SK-N-SH treated with all-trans-retinoic acid at 6 μM for 48 hours (cell line): Measurements from ENCODE around the gene LEUTX.
A peak's percentile ranks its signal among the peaks of the same experiment; 100 is the strongest.

Experiments used
- ATAC-seq: fragments of 200-7000 bp; cut with Tn5 transposase; 3 replicates; pipeline ENCODE4 v1.9.1; 2020; ENCODE audit warnings: mild to moderate bottlenecking, moderate library complexity
- ARNTL ChIP-seq: fragments of 450-650 bp; formaldehyde crosslinking; IDR thresholded peaks from 2 replicates; pipeline ENCODE4 v1.5.0; 2020; ENCODE audit warnings: low read depth, mild to moderate bottlenecking, moderate library complexity, borderline replicate concordance
- BACH2 ChIP-seq: fragments of 250-450 bp; sonication (Bioruptor Pico); IDR thresholded peaks from 2 replicates; pipeline ENCODE4 v1.9.0; 2021; ENCODE audit warnings: mild to moderate bottlenecking, borderline replicate concordance
- CREB5 ChIP-seq: fragments of 250-450 bp; sonication (Bioruptor Pico); IDR thresholded peaks from 2 replicates; pipeline ENCODE4 v1.5.1; 2020; ENCODE audit warnings: low read depth, mild to moderate bottlenecking, moderate library complexity
- CSDC2 ChIP-seq: fragments of 250-450 bp; sonication (Bioruptor Pico); IDR thresholded peaks from 2 replicates; pipeline ENCODE4 v1.5.0; 2020; ENCODE audit warnings: mild to moderate bottlenecking, moderate library complexity
- ESRRG ChIP-seq: fragments of 250-450 bp; sonication (Bioruptor Pico); IDR thresholded peaks from 2 replicates; pipeline ENCODE4 v1.6.1; 2021; ENCODE audit warnings: mild to moderate bottlenecking
- GLIS3 ChIP-seq: fragments of 250-450 bp; sonication (Bioruptor Pico); IDR thresholded peaks from 2 replicates; pipeline ENCODE4 v1.5.0; 2020; ENCODE audit warnings: mild to moderate bottlenecking, moderate library complexity
- OSR1 ChIP-seq: fragments of 250-450 bp; sonication (Bioruptor Pico); IDR thresholded peaks from 2 replicates; pipeline ENCODE4 v1.8.0; 2022; ENCODE audit warnings: moderate library complexity, mild to moderate bottlenecking, inconsistent platforms
- PPARA ChIP-seq: fragments of 250-450 bp; sonication (Bioruptor Pico); IDR thresholded peaks from 2 replicates; pipeline ENCODE4 v1.5.0; 2020; ENCODE audit warnings: mild to moderate bottlenecking, borderline replicate concordance
- RARB ChIP-seq: fragments of 250-450 bp; sonication (Bioruptor Pico); IDR thresholded peaks from 2 replicates; pipeline ENCODE4 v1.8.0; 2021; ENCODE audit warnings: mild to moderate bottlenecking, moderate library complexity
- SNAI2 ChIP-seq: fragments of 250-450 bp; sonication (Bioruptor Pico); IDR thresholded peaks from 2 replicates; pipeline ENCODE4 v1.5.0; 2020; ENCODE audit warnings: mild to moderate bottlenecking, moderate library complexity
- TCF4 ChIP-seq: fragments of 250-450 bp; sonication (Bioruptor Pico); IDR thresholded peaks from 2 replicates; pipeline ENCODE4 v1.8.0; 2021; ENCODE audit warnings: mild to moderate bottlenecking, moderate library complexity, borderline replicate concordance
- TOX ChIP-seq: fragments of 250-450 bp; sonication (Bioruptor Pico); IDR thresholded peaks from 2 replicates; pipeline ENCODE4 v1.8.0; 2021; ENCODE audit warnings: mild to moderate bottlenecking, moderate library complexity, borderline replicate concordance
- ZC3H10 ChIP-seq: fragments of 250-450 bp; sonication (Bioruptor Pico); IDR thresholded peaks from 2 replicates; pipeline ENCODE4 v1.5.1; 2021; ENCODE audit warnings: mild to moderate bottlenecking, moderate library complexity
- ZFP3 ChIP-seq: fragments of 250-450 bp; sonication (Bioruptor Pico); IDR thresholded peaks from 2 replicates; pipeline ENCODE4 v1.5.0; 2020; ENCODE audit warnings: mild to moderate bottlenecking, moderate library complexity
- ZFP30 ChIP-seq: fragments of 450-650 bp; formaldehyde crosslinking; IDR thresholded peaks from 2 replicates; pipeline ENCODE4 v1.5.0; 2022; ENCODE audit warnings: mild to moderate bottlenecking, moderate library complexity
- ZNF565 ChIP-seq: fragments of 450-650 bp; formaldehyde crosslinking; conservative IDR thresholded peaks from 2 replicates; pipeline ENCODE4 v1.5.0; 2020; ENCODE audit warnings: low read depth, mild to moderate bottlenecking, moderate library complexity
- ZNF70 ChIP-seq: fragments of 450-650 bp; formaldehyde crosslinking; IDR thresholded peaks from 2 replicates; pipeline ENCODE4 v1.5.0; 2020; ENCODE audit warnings: mild to moderate bottlenecking, moderate library complexity
- ZNF8 ChIP-seq: fragments of 450-650 bp; formaldehyde crosslinking; IDR thresholded peaks from 2 replicates; pipeline ENCODE4 v1.5.0; 2020; ENCODE audit warnings: mild to moderate bottlenecking, moderate library complexity
- TF ChIP-seq, protein P1 (sequence below): fragments of 250-450 bp; sonication (Bioruptor Pico); IDR thresholded peaks from 2 replicates; pipeline ENCODE4 v1.8.0; 2020; ENCODE audit warnings: mild to moderate bottlenecking, moderate library complexity, borderline replicate concordance
- TF ChIP-seq, protein P2 (sequence below): fragments of 250-450 bp; sonication (Bioruptor Pico); IDR thresholded peaks from 2 replicates; pipeline ENCODE4 v1.5.1; 2021; ENCODE audit warnings: mild to moderate bottlenecking, moderate library complexity
- TF ChIP-seq, protein P3 (sequence below): fragments of 250-450 bp; sonication (Bioruptor Pico); IDR thresholded peaks from 2 replicates; pipeline ENCODE4 v1.8.0; 2021; ENCODE audit warnings: low read depth, mild to moderate bottlenecking, moderate library complexity, borderline replicate concordance
- TF ChIP-seq, protein P4 (sequence below): fragments of 250-450 bp; sonication (Bioruptor Pico); IDR thresholded peaks from 2 replicates; pipeline ENCODE4 v1.5.0; 2020; ENCODE audit warnings: mild to moderate bottlenecking, moderate library complexity

The LEUTX gene

GRCh38 chr19:39788244-39788643 is 9.6 kb downstream of the LEUTX start:
- TF ChIP-seq ARNTL (CRISPR knock-in tag): no peak
- TF ChIP-seq, protein P1, sequence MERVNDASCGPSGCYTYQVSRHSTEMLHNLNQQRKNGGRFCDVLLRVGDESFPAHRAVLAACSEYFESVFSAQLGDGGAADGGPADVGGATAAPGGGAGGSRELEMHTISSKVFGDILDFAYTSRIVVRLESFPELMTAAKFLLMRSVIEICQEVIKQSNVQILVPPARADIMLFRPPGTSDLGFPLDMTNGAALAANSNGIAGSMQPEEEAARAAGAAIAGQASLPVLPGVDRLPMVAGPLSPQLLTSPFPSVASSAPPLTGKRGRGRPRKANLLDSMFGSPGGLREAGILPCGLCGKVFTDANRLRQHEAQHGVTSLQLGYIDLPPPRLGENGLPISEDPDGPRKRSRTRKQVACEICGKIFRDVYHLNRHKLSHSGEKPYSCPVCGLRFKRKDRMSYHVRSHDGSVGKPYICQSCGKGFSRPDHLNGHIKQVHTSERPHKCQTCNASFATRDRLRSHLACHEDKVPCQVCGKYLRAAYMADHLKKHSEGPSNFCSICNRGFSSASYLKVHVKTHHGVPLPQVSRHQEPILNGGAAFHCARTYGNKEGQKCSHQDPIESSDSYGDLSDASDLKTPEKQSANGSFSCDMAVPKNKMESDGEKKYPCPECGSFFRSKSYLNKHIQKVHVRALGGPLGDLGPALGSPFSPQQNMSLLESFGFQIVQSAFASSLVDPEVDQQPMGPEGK (CRISPR knock-in tag): no peak
- no peak for TF ChIP-seq ZNF8 (CRISPR knock-in tag)
- no peak for TF ChIP-seq ZC3H10 (CRISPR knock-in tag)
- TF ChIP-seq ESRRG (CRISPR knock-in tag): no peak
- TF ChIP-seq PPARA: no peak
- TF ChIP-seq RARB: no peak
- no peak for TF ChIP-seq OSR1
- TF ChIP-seq BACH2 (CRISPR knock-in tag): no peak
- TF ChIP-seq, protein P2, sequence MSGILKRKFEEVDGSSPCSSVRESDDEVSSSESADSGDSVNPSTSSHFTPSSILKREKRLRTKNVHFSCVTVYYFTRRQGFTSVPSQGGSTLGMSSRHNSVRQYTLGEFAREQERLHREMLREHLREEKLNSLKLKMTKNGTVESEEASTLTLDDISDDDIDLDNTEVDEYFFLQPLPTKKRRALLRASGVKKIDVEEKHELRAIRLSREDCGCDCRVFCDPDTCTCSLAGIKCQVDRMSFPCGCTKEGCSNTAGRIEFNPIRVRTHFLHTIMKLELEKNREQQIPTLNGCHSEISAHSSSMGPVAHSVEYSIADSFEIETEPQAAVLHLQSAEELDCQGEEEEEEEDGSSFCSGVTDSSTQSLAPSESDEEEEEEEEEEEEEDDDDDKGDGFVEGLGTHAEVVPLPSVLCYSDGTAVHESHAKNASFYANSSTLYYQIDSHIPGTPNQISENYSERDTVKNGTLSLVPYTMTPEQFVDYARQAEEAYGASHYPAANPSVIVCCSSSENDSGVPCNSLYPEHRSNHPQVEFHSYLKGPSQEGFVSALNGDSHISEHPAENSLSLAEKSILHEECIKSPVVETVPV (CRISPR knock-in tag): no peak
- TF ChIP-seq, protein P3, sequence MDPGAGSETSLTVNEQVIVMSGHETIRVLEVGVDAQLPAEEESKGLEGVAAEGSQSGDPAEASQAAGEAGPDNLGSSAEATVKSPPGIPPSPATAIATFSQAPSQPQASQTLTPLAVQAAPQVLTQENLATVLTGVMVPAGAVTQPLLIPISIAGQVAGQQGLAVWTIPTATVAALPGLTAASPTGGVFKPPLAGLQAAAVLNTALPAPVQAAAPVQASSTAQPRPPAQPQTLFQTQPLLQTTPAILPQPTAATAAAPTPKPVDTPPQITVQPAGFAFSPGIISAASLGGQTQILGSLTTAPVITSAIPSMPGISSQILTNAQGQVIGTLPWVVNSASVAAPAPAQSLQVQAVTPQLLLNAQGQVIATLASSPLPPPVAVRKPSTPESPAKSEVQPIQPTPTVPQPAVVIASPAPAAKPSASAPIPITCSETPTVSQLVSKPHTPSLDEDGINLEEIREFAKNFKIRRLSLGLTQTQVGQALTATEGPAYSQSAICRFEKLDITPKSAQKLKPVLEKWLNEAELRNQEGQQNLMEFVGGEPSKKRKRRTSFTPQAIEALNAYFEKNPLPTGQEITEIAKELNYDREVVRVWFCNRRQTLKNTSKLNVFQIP (CRISPR knock-in tag): no peak
- TF ChIP-seq ZNF70 (CRISPR knock-in tag): no peak
- TF ChIP-seq CREB5: no peak
- TF ChIP-seq, protein P4, sequence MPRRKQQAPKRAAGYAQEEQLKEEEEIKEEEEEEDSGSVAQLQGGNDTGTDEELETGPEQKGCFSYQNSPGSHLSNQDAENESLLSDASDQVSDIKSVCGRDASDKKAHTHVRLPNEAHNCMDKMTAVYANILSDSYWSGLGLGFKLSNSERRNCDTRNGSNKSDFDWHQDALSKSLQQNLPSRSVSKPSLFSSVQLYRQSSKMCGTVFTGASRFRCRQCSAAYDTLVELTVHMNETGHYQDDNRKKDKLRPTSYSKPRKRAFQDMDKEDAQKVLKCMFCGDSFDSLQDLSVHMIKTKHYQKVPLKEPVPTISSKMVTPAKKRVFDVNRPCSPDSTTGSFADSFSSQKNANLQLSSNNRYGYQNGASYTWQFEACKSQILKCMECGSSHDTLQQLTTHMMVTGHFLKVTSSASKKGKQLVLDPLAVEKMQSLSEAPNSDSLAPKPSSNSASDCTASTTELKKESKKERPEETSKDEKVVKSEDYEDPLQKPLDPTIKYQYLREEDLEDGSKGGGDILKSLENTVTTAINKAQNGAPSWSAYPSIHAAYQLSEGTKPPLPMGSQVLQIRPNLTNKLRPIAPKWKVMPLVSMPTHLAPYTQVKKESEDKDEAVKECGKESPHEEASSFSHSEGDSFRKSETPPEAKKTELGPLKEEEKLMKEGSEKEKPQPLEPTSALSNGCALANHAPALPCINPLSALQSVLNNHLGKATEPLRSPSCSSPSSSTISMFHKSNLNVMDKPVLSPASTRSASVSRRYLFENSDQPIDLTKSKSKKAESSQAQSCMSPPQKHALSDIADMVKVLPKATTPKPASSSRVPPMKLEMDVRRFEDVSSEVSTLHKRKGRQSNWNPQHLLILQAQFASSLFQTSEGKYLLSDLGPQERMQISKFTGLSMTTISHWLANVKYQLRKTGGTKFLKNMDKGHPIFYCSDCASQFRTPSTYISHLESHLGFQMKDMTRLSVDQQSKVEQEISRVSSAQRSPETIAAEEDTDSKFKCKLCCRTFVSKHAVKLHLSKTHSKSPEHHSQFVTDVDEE (CRISPR knock-in tag): no peak
- TF ChIP-seq TOX: no peak
- TF ChIP-seq ZFP3 (CRISPR knock-in tag): no peak
- no peak for TF ChIP-seq ZFP30 (CRISPR knock-in tag)
- no peak for TF ChIP-seq TCF4 (CRISPR knock-in tag)
- TF ChIP-seq CSDC2 (CRISPR knock-in tag): no peak
- TF ChIP-seq, all 23 proteins: peak for 0
- ATAC-seq: no peak

- ATAC-seq: peak; percentile 99
- TF ChIP-seq PPARA: no peak
- no peak for TF ChIP-seq TCF4 (CRISPR knock-in tag)
- no peak for TF ChIP-seq CREB5
- TF ChIP-seq ZNF565: no peak
- TF ChIP-seq ESRRG (CRISPR knock-in tag): no peak
- no peak for TF ChIP-seq OSR1
- no peak for TF ChIP-seq GLIS3 (CRISPR knock-in tag)
- TF ChIP-seq ZNF8 (CRISPR knock-in tag): no peak
- TF ChIP-seq, protein P1 (CRISPR knock-in tag): no peak
- TF ChIP-seq ZC3H10 (CRISPR knock-in tag): no peak
- no peak for TF ChIP-seq SNAI2
- no peak for TF ChIP-seq CSDC2 (CRISPR knock-in tag)
- TF ChIP-seq ARNTL (CRISPR knock-in tag): no peak
- TF ChIP-seq ZNF70 (CRISPR knock-in tag): no peak
- TF ChIP-seq ZFP30 (CRISPR knock-in tag): no peak
- TF ChIP-seq RARB: no peak
- no peak for TF ChIP-seq TOX
- no peak for TF ChIP-seq ZFP3 (CRISPR knock-in tag)
- TF ChIP-seq, protein P3 (CRISPR knock-in tag): no peak
These were observed 14.4 kb downstream of the LEUTX start for GRCh38 chr19:39792999-39793546.
